K562 (cell line): ENCODE results near the gene EPB41L2. TPM values are rescaled to one million over a fixed set of nuclear protein-coding genes. Genes with fewer than 3 reads are reported as not detected.

Experiments used
- ERF ChIP-seq: fragments of 450-650 bp; formaldehyde crosslinking; IDR thresholded peaks from 2 replicates; pipeline ENCODE4 v1.4.0; 2020; ENCODE audit warnings: mild to moderate bottlenecking, mixed read lengths
- MEF2D ChIP-seq: conservative IDR thresholded peaks from 2 replicates; pipeline ENCODE4 v1.6.1; 2016; ENCODE audit warnings: low read depth, missing genetic modification characterization, missing compliant biosample characterization
- PTRF ChIP-seq: fragments of 450-650 bp; IDR thresholded peaks from 2 replicates; pipeline ENCODE4 v1.6.1; 2016; ENCODE audit warnings: mild to moderate bottlenecking, missing genetic modification characterization, missing compliant biosample characterization
- SP1 ChIP-seq: sonication (generic); formaldehyde crosslinking; IDR thresholded peaks from 2 replicates; pipeline ENCODE4 v1.8.1; 2022; ENCODE audit warnings: mild to moderate bottlenecking, missing genetic modification reagents
- TBP ChIP-seq: optimal IDR thresholded peaks from 2 replicates; pipeline ENCODE3; 2011; ENCODE audit warnings: low read depth, low read length, improper control_type of control experiment
- THRAP3 ChIP-seq: fragments of 450-650 bp; IDR thresholded peaks from 2 replicates; pipeline ENCODE4 v1.6.1; 2016; ENCODE audit warnings: mild to moderate bottlenecking, inconsistent platforms, borderline replicate concordance
- USF1 ChIP-seq: sonication (generic); formaldehyde crosslinking; IDR thresholded peaks from 2 replicates; pipeline ENCODE4 v1.9.0; 2022; ENCODE audit warnings: mild to moderate bottlenecking, missing genetic modification reagents
- ZBTB26 ChIP-seq: fragments of 450-650 bp; formaldehyde crosslinking; IDR thresholded peaks from 2 replicates; pipeline ENCODE4 v1.4.0; 2022; ENCODE audit warnings: missing genetic modification characterization
- ZBTB40 ChIP-seq, 2 experiments: fragments of 450-650 bp in 1 of 2; sonication (generic) in 1 of 2; formaldehyde crosslinking in 1 of 2; IDR thresholded peaks; 2 replicates each; pipeline versions ENCODE4 v1.7.1 to v1.9.0; 2016 to 2022; ENCODE audit warnings: inconsistent platforms in 1 of 2, mild to moderate bottlenecking in 1 of 2, missing genetic modification reagents in 1 of 2
- ZMIZ1 ChIP-seq, 2 experiments: fragments of 150-350 bp in 1 of 2; IDR thresholded peaks; 2 replicates each; pipeline ENCODE4 v1.6.1; 2012 to 2016; ENCODE audit warnings: low read depth in 2 of 2, low read length in 2 of 2, mild to moderate bottlenecking in 1 of 2, moderate library complexity in 1 of 2
- ZNF507 ChIP-seq: conservative IDR thresholded peaks from 2 replicates; pipeline ENCODE4 v1.6.1; 2017; ENCODE audit warnings: missing genetic modification characterization, missing compliant biosample characterization
- polyA plus RNA-seq, 8 experiments: library from polyadenylated mRNA; depleted of rRNA in 4 of 8; stranded (reverse) in 5 of 8; unstranded in 3 of 8; fragments of >200 nt; fragmentation: Nextera tagmentation in 2 of 8; fragmentation: Illumina TruSeq in 1 of 8; extraction: Ambion mirVana in 2 of 8; extraction: Trizol in 1 of 8; gene quantifications; 2 replicates each; pipeline versions ENCODE4 v1.2.1 to v1.2.3, GENCODE V29; 2011 to 2014; ENCODE audit warnings: inconsistent platforms in 1 of 8, missing spikeins in 1 of 8
- total RNA-seq, 7 experiments: library from RNA; depleted of rRNA in 6 of 7; stranded (reverse); fragments of >200 nt in 6 of 7; fragmentation: Illumina TruSeq in 2 of 7; extraction: Trizol in 2 of 7; gene quantifications; 2 replicates each; pipeline versions ENCODE4 v1.2.1 to v1.2.3, GENCODE V29; 2011 to 2021; ENCODE audit warnings: low replicate concordance in 1 of 7

The EPB41L2 gene
- total and polyA plus RNA-seq, 9 of the 15 experiments (the other 6 are each of a cell fraction or from before 2014, with no cell fraction given), result 5.1 to 53.6 (median 25.0) TPM

GRCh38 chr6:131063028-131063763, at the start of gene EPB41L2 (continued):
- TF ChIP-seq ZBTB40 (IDR thresholded peaks at IDR 0.05) (no peak), ZBTB40 (CRISPR knock-in tag; IDR thresholded peaks at IDR 0.05) (no peak), MEF2D (no peak), THRAP3 (no peak), ZNF507 (no peak), USF1 (CRISPR knock-in tag) (no peak), TBP (peak; percentile 54), ZMIZ1 (IDR thresholded peaks at IDR 0.05; ENCODE audit: low read depth in 2 of 2, low read length in 2 of 2) (0 out of 4 replicates have a peak, but pooled peaks of 1 of the 2 experiments have one; percentile 31), PTRF (no peak), ZBTB26 (CRISPR knock-in tag) (no peak), ERF (CRISPR knock-in tag) (no peak), SP1 (0 out of 2 replicates have a peak, but pooled peaks have one; percentile 14)
